Measurements from ENCODE around the gene SPEM1.

DNA sequence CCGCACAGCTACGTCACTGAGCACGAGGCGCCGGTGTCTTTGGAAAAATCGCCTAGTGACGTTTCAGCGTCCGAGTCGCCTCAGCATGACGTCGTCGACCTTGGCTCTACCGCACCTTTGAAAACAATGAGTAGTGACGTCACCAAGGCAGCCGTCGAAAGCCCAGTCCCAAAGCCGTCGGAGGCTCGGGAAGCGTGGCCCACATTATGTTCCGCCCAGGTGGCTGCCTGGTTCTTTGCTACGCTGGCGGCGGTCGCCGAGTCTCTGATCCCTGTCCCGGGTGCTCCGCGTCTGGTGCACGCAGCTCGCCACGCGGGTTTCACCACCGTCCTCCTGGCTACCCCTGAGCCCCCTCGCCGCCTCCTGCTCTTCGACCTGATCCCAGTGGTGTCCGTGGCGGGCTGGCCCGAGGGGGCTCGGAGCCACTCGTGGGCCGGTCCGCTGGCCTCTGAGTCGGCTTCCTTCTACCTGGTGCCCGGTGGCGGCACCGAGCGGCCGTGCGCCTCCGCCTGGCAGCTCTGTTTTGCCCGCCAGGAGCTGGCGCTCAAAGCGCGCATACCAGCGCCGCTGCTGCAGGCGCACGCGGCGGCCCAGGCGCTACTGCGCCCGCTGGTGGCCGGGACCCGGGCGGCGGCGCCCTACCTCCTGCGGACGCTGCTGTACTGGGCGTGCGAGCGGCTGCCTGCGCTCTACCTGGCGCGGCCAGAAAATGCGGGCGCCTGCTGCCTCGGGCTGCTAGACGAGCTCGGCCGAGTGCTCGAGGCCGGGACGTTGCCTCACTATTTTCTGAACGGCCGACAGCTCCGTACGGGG is 16.6 kb downstream of the SPEM1 start:
- TF ChIP-seq, protein P1, sequence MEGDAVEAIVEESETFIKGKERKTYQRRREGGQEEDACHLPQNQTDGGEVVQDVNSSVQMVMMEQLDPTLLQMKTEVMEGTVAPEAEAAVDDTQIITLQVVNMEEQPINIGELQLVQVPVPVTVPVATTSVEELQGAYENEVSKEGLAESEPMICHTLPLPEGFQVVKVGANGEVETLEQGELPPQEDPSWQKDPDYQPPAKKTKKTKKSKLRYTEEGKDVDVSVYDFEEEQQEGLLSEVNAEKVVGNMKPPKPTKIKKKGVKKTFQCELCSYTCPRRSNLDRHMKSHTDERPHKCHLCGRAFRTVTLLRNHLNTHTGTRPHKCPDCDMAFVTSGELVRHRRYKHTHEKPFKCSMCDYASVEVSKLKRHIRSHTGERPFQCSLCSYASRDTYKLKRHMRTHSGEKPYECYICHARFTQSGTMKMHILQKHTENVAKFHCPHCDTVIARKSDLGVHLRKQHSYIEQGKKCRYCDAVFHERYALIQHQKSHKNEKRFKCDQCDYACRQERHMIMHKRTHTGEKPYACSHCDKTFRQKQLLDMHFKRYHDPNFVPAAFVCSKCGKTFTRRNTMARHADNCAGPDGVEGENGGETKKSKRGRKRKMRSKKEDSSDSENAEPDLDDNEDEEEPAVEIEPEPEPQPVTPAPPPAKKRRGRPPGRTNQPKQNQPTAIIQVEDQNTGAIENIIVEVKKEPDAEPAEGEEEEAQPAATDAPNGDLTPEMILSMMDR (IDR thresholded peaks at IDR 0.05; ENCODE audit: poor library complexity) = peak; percentile 76
- no peak for TF ChIP-seq EZH2phosphoT487 (IDR thresholded peaks at IDR 0.05; ENCODE audit: low read depth, severe bottlenecking, unreplicated experiment)
- no peak for TF ChIP-seq EZH2 (IDR thresholded peaks at IDR 0.05; ENCODE audit: borderline replicate concordance)
